HG03457 (cell line): ENCODE results near the gene MPDU1.
"Not testable (repeated sequence)": the region's sequence is repeated elsewhere in the genome, so short reads cannot be mapped to it uniquely, and the experiment has no call there.

Experiments
- ATAC-seq: cut with Tn5 transposase; IDR thresholded peaks from one replicate; pipeline ENCODE4 v1.9.1; 2021; ENCODE audit warnings: moderate number of reproducible peaks; ENCODE audit not compliant: unreplicated experiment

MPDU1 gene

DNA sequence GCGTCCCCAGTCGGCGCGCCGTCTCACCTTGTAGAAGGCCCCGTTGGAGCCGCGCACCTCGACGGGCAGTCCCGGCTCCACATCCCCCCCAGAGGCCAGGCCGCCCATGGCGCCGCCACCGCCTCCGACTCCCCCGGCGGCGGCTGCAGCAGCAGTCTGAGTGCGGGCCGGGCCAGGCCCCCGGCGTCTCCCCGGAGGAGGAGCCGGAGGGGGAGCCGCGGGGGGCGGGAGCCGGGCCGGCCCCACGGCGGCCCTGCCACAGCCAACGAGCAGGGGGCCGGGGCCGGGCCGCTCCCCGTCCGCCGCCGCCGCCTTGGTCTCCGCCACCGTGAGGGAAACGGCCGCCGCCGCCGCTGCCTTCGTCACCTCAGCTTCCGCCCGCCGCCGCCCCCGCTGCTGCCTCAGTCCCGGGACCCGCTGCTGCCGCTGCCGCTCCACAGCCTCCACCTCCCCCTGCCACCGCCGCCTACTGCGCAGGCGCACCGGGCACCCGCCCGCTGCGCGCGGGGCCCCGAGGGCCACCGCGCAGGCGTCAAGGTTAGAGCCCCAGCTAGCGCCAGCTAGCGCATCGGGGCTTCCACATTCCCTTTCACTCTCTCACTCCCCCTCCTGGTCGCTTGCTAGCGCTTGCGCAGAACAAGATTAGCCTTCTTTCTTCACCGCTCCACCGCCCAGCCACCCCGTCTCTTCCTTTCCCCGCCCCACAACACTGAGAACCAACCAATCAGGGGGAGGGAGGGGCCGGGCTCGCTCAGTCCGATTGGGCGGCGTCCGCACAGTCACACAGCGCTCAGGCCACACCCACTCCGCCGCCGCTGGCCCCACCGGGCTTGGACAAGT lies 31.0 kb downstream of the MPDU1 start, which contains the start of gene FXR2:
FXR2 (minus strand) TSS at position 473 of the 840 bp plus-strand sequence; CDS start at position 108, 365 bp downstream.
- peak; percentile 78 for ATAC-seq

DNA sequence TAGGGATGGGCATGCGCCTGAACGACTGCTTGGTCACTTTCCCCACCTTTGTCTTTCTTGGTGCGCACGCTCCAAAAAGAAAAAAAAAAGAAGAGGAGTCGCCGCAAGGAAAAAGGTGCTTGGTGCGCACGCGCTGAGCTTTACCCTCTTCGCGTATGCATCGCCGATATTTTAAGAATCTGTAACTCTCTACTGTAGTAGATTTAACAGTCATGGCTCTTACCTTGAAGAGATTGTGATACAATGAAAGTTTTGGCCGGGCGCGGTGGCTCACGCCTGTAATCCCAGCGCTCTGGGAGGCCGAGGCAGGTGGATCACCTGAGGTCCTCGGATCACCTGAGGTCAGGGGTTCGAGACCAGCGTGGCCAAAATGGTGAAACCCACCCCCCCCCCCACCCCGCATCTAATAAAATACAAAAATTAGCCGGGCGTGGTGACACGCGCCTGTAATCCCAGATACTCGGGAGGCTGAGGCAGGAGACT lies 31.7 kb downstream of the MPDU1 start:
- ATAC-seq, result no peak

DNA sequence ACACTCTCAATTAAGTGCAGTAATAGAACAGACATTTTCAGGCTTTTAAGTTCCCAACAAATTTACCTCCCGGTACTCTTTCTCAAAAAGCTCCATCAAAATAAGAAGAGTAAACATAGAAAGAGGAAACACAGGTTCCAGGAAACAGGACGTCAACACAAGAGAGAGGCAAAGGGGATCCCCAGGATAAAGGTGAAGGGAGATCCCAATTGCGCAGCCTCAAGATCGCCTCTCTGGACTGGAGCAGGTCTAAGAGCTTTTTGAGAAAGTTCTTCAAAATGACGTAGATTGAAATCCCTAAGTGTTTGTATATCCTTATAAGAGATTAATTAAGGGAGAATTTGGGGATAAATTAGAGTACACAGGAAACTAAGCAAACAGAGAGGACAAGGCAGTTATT lies 35.0 kb downstream of the MPDU1 start:
- no peak for ATAC-seq

DNA sequence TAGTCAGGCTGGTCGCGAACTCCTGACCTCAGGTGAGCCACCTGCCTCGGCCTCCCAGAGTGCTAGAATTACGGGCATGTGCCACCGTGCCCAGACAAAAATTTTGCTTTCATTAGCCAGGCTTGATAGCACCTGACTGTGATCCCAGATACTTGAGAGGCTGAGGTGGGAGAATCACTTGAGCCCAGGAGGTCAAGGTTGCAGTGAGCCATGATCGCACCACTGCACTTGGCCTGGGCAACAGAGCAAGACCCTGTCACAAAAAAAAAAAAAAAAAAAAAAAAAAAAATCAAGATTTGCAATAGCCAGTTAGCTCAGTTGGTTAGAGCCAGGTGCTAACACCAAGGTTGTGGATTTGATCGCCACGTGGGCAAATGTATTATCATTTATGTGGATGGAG lies 37.2 kb downstream of the MPDU1 start:
- no peak for ATAC-seq

DNA sequence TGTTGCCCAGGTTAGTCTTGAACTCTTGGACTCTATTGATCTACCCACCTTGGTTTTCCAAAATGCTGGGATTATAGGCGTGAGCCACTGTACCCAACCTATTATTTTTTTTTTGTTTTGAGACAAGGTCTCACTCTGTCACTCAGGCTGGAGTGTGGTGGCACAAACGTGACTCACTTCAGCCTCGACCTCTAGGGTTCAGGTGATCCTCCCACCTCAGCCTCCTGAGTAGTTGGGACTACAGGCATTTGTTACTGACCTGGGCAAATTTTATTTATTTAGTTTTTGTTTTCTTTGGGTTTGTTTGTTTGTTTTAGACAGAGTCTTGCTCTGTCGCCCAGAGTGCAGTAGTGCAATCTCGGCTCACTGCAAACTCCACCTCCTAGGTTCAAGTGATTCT lies 40.0 kb downstream of the MPDU1 start:
- ATAC-seq, result no peak

DNA sequence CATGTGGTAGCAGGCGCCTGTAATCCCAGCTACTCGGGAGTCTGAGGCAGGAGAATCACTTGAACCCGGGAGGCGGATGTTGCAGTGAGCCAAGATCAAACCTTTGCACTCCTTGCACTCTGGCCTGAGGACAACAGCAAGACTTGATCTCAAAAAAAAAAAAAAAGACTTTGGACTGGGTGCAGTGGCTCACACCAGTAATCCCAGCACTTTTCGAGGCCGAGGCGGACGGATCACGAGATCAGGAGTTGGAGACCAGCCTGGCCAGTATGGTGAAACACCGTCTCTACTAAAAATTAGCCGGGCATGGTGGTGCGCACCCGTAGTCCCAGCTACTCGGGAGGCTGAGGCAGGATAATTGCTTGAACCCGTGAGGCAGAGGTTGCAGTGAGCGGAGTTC lies 42.1 kb downstream of the MPDU1 start:
- ATAC-seq, result not testable (repeated sequence)

DNA sequence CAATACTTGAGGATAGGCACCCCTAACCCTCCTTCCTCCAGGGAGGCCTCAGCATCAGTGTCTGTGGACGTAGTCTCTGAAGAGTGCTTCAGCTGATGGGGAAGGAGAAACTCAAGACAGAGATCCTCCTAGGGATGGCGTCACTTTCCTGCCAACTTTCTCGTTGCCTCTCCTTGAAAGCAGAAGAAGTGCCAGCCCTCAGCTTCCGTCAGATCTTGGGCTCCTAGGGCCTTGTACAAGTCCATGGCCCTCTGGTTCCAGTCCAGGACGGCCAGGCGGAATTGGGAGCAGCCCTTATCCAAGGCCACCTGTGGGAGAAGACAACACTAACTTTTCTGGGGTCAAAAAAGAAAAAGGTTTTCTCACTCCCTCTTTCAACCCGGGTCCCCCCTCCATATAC lies 42.7 kb downstream of the MPDU1 start:
- no peak for ATAC-seq

DNA sequence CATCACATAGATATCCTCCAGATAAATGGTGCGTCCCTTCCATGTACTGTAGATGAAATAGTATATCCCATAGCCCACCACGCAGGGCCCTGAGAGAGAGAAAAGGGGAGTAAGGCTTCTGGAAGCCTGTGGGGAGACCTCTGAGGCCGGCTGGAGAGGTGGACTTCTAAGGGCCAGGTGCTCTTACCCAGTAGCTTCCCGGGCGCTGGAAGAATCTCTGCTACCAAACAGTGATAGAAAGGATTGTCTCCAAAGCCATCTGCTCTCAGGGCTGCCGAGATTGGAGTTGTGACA lies 43.3 kb downstream of the MPDU1 start:
- ATAC-seq, result no peak

DNA sequence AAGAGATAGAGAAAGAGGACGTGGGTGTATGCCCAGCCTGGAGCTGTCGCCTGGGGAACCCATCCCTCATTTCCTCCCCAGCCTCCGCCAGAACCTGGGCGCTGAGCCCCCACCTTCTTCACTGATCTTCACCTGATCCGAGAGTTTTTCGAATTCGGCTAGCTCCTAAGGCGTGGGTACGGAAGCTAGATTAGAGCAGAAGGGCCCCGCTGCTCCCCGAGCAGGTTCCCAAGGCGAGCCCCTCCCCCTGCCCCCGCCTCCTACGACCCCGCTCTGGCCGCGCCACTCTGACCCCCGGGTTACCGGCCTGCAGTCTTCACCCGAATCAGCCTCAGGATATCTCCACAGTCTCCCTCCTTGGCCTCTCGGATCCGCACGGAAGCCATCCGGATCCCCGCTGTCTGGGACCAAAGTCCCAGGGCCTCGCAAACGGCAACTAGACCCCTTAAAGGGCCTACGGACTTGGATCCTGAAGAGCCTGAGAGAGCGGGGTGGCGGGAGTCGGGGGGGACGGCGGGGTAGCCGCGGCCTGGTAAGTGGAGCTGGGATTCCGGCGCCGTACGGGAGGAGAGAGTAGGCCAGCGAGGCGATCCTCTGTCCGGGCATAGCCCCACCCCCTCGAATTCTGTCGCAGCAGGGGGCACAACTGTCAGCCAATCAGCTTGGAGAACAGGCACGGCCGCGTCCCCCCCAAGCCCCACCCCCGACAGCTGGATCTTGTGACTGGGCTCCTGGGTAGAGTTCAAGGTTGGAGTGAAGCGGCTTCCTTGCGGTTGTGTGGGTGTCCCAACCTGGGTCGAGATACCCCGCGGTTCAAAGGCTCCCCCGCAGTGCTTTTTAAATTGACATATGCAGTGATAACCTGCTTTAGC lies 43.8 kb downstream of the MPDU1 start, which contains the start of gene SAT2:
SAT2 (minus strand) TSS at position 572 of the 872 bp plus-strand sequence; CDS start at position 386, 186 bp downstream.
- no peak for ATAC-seq

DNA sequence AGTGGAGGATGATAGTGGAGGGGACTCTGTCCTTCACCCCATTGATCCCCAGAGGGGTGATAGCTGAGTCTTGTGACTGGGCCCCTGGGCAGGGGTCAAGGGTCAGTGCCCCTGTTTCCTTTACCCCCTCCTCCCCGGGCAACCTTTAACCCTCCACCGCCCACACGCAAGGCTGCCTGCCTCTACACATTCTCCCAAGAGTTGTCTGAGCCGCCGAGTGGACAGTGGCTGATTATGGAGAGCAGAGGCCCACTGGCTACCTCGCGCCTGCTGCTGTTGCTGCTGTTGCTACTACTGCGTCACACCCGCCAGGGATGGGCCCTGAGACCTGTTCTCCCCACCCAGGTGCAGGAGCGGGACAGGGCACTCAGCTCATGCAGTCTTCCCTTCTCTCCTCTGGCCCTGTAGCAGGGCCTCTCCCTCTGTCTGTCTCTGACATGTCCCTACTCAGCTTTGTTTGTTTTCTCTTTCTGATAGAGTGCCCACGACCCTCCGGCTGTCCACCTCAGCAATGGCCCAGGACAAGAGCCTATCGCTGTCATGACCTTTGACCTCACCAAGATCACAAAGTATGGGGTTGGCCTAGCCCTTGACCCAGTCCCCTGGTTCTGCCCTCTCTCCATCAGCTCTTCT lies 46.4 kb downstream of the MPDU1 start, which contains the start of gene SHBG:
SHBG (plus strand) TSS at position 197 of the 633 bp plus-strand sequence; CDS start at position 235, 38 bp downstream.
- ATAC-seq, result no peak

DNA sequence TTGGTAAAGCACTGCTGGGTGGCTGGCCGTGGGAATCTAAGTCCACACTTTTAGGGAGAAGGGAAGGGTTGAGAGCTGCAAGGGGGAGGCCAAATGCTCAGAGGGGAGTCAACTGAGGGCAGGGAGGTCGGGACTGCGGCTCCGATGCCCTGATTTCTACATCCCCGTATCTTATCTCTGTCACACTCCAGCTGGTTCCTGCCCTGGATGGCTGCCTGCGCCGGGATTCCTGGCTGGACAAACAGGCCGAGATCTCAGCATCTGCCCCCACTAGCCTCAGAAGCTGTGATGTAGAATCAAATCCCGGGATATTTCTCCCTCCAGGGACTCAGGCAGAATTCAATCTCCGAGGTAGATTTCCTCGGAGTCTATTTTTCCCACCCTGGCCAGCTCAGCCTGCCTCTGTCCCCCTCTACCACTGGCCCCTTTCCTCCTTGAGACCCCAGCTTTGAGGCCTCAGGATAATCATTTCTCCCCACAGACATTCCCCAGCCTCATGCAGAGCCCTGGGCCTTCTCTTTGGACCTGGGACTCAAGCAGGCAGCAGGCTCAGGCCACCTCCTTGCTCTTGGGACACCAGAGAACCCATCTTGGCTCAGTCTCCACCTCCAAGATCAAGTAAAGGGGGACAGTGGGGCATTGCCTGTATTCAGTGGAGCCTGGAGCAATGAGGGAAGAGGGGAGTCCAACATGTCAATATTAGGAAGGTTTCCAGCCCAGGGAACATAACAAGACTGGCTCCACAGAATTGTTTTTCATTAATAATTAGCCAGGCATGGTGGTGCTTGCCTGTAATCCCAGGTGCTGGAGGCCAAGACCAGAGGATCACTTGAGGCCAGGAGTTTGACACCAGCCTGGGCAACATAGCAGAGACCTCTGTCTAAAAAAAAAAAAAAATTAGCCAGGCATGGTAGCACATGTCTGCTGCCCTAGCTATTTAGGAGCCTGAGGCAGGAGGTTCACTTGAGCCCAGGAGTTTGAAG lies 48.0 kb downstream of the MPDU1 start:
- ATAC-seq, result no peak

DNA sequence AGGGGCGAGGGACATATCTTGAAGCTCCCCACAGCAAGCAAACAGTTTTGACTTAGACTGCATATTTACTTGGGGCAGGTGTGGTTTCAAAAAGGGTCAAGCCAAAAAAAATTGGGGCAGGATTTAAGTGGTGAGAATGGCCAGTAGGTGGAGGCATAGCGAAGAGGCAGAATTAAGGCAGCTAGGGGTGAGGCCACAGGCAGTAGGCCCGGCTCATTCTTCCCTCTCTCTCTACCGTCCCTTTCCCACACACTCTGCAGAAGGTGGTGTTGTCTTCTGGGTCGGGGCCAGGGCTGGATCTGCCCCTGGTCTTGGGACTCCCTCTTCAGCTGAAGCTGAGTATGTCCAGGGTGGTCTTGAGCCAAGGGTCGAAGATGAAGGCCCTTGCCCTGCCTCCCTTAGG lies 48.8 kb downstream of the MPDU1 start:
- ATAC-seq, result no peak

DNA sequence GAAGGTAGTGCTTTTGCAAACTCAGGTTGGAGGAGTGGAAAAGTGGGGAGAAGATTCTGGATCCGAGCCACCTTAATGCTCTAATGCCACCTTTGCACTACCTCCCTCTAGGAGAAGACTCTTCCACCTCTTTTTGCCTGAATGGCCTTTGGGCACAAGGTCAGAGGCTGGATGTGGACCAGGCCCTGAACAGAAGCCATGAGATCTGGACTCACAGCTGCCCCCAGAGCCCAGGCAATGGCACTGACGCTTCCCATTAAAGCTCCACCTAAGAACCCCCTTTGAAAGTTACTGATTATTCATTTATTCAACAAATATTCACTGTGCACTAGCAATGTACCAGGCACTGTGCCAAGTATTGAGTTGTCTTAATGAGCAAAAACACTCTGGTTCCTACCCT lies 49.4 kb downstream of the MPDU1 start:
- ATAC-seq, result no peak

DNA sequence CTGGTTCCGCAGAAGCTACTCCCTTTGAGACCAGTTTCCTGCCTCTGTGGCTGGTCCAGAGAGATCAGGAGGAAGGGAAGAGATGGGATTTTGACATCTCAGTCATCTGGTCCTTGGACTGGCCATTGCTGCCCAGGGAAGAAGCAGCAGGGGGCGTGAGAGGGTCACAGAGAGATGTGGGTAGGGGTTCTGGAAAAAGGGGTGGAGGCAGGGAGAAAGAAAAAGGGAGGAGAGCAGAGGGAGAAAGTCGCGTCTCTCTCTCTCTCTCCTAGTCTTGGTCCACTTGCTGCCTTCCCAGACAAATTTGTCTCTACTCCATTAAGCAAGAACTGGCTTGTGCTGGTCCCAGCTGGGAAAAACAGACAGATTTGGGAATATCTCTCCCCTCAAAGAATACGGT lies 50.7 kb downstream of the MPDU1 start:
- ATAC-seq, result no peak

DNA sequence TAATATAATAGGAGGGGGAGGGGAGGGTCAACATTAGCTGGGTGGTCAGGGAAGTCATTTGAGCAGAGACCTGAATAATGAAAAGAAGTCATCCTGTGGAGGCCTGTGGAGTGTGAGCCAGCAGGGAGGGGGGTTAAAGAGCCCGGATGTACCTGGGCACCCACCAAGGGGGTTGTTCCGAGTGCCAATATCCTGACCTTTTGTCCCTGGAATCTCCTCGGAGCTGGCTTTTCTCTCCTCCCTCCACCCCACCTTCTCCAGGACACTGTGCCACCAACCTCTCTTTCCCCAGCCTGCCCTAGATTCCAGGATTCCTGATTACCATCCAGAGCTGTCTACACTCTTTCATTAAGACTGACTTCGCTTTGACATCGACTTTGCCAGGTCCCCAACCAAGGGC lies 52.5 kb downstream of the MPDU1 start:
- no peak for ATAC-seq
